Smooth muscle cell of bladder (primary cell): Measurements from ENCODE around the gene SYK. TPM values are rescaled to one million over a fixed set of nuclear protein-coding genes. Genes with fewer than 3 reads are reported as not detected.

Experiments
- total RNA-seq: library from RNA; depleted of rRNA; stranded (reverse); fragments of >200 nt; gene quantifications from 2 replicates; pipeline ENCODE4 v1.2.3, GENCODE V29; 2014

Gene SYK
- total RNA-seq, result under 0.01 TPM in 2 replicates

GRCh38 chr9:90801241-90801972 is at the start of gene SYK:
SYK (plus strand) TSS chr9:90801819; CDS start chr9:90843899, 42,080 bp downstream.

Other genes with a start within 250 kb of the SYK start
- gene DIRAS2, start 159.0 kb upstream of the SYK start, total RNA-seq, result 6.7 and 10.1 TPM in 2 replicates